ENCODE results near the gene SLC1A4.

Gene SLC1A4

DNA sequence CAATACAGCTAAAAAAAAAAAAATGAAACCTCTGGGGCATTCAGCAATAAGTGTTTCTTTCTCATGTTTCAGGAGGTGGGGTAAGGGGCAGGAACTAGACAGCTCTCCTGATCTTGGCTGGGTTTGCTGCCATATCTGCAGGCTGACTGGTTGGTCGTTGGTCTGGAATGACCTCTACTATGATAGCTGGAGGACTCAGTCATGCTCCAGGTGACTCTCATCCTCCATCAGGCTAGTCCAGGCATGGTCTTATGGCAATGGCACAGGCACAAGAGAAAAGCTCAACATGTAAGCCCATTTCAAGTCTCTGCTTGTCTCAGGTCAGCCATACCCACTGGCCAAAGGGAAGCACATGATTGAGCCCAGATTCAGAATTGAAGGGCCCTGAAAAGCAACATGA is 9.5 kb upstream of the SLC1A4 start:
- Histone ChIP-seq H3K9me3 (no peaks in the 10 kb centered on the region), H3K36me3 (no peaks in the 10 kb centered on the region), H3K4me1 (no peaks in the 10 kb centered on the region), H3K4me3 (ENCODE audit: low read depth, low read length) (no peak overlapping the region), H3K27me3 (no peaks in the 10 kb centered on the region)
- TF ChIP-seq, protein P1, sequence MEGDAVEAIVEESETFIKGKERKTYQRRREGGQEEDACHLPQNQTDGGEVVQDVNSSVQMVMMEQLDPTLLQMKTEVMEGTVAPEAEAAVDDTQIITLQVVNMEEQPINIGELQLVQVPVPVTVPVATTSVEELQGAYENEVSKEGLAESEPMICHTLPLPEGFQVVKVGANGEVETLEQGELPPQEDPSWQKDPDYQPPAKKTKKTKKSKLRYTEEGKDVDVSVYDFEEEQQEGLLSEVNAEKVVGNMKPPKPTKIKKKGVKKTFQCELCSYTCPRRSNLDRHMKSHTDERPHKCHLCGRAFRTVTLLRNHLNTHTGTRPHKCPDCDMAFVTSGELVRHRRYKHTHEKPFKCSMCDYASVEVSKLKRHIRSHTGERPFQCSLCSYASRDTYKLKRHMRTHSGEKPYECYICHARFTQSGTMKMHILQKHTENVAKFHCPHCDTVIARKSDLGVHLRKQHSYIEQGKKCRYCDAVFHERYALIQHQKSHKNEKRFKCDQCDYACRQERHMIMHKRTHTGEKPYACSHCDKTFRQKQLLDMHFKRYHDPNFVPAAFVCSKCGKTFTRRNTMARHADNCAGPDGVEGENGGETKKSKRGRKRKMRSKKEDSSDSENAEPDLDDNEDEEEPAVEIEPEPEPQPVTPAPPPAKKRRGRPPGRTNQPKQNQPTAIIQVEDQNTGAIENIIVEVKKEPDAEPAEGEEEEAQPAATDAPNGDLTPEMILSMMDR (IDR thresholded peaks at IDR 0.05; ENCODE audit: low read depth, low read length), result no peak
- no peak for DNase-seq

DNA sequence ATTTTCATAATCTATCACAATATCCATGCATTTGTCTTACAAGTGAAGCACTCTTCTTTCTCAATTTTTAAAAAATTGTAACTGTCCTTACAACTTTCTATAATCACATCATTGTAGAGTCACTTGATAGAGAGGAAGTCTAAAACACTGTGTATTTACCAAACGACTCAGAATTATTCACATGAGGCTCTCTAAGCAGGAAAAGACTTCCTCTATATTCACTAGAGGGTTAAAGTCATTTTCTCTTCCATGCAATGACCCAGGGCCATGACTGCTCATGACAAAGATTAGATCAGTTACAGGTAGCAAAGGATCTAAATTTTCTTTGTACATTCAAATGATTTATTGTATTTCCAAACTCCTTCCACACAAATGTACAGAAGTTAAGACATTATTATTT is 9.0 kb upstream of the SLC1A4 start:
- TF ChIP-seq, protein P1 (IDR thresholded peaks at IDR 0.05; ENCODE audit: low read depth, low read length), result no peak
- DNase-seq, result no peak
- H3K4me1 ChIP-seq, result no peaks in the 10 kb centered on the region

DNA sequence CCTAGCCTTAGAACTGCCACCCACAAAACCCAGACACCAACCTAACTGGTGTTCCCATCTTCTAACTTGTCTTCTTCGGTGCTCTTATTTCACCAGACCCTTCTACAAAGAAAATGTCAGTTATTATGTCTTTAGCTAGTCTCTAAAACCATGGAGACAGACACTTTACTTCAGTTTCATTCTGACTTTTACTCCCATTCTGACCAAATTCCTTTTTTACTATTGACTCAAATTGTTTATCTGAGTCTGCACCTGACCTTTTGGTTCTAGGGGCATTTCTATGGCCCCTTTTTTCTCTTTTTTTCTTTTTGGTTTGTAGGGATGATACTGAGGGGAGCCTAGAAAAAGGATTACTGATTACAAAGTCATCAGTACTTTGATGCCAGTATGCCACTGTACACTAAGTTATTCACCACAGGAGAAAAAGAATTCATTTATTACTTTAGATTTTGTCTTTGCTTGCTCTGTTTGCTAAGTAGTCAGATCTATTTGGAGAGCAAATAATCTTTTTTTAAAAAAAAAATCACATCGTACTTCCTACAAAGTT is 6.8 kb upstream of the SLC1A4 start:
- DNase-seq, result no peak
- H3K9me3 ChIP-seq, result no peaks in the 10 kb centered on the region
- no peaks in the 10 kb centered on the region for H3K4me1 ChIP-seq
- no peaks in the 10 kb centered on the region for H3K36me3 ChIP-seq
- no peaks in the 10 kb centered on the region for H3K27me3 ChIP-seq
- no peak overlapping the region for H3K4me3 ChIP-seq (ENCODE audit: low read depth, low read length)
- TF ChIP-seq, protein P1 (IDR thresholded peaks at IDR 0.05; ENCODE audit: low read depth, low read length), result no peak

More for the DNA sequence above, 9.0 kb upstream of the SLC1A4 start:
- H3K9me3 ChIP-seq, result no peaks in the 10 kb centered on the region
- no peaks in the 10 kb centered on the region for H3K27me3 ChIP-seq
- H3K4me3 ChIP-seq (ENCODE audit: low read depth, low read length), result no peak overlapping the region
- H3K36me3 ChIP-seq, result no peaks in the 10 kb centered on the region

DNA sequence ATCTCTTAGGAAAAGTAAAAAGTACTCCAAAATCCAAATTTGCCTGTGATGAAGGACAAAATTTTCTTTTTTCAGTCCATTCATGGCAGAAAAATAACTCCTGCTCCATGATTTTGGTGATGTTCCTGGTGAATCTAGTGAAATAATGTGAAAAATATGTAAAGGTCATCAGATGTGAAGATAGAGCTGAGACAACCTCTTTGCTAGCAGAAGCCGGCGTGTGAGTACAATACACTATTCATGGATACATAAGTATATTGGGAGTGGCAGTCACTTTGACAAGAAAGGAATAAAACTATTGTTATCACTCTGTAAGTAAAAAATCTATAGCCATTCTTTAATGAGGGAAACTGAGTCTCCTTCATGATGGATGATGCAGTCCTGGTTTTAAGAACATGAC is 6.3 kb upstream of the SLC1A4 start:
- Histone ChIP-seq H3K36me3 (no peaks in the 10 kb centered on the region), H3K4me3 (ENCODE audit: low read depth, low read length) (no peak overlapping the region), H3K9me3 (no peaks in the 10 kb centered on the region), H3K4me1 (no peaks in the 10 kb centered on the region), H3K27me3 (no peaks in the 10 kb centered on the region)
- no peak for DNase-seq
- TF ChIP-seq, protein P1 (IDR thresholded peaks at IDR 0.05; ENCODE audit: low read depth, low read length), result no peak

DNA sequence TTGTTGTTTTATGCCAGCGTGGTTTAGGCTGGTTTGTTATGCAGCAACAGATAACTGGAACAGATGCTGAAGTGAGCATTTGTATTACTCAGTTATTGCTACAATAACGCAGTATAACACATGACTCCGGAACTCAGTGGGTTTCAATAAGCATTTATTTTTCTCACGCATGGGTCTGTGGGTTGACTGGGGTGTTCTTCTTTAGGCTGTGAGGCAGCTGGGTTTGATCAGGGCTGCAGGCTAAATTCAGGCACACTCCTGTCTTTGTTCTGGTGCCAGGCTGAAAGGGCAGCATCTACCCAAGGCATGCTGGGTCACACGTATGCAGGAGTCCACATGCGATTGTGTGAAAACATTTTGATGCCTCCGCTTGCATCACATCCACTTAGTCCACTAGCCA is 3.8 kb upstream of the SLC1A4 start:
- no peaks in the 10 kb centered on the region for H3K36me3 ChIP-seq
- H3K4me1 ChIP-seq, result no peaks in the 10 kb centered on the region
- no peaks in the 10 kb centered on the region for H3K9me3 ChIP-seq
- H3K27me3 ChIP-seq, result 0 out of 2 replicates have a peak, but pooled peaks cover 3% of the 10 kb centered on the region
- no peak overlapping the region for H3K4me3 ChIP-seq (ENCODE audit: low read depth, low read length)
- no peak for DNase-seq
- TF ChIP-seq, protein P1 (IDR thresholded peaks at IDR 0.05; ENCODE audit: low read depth, low read length), result no peak

DNA sequence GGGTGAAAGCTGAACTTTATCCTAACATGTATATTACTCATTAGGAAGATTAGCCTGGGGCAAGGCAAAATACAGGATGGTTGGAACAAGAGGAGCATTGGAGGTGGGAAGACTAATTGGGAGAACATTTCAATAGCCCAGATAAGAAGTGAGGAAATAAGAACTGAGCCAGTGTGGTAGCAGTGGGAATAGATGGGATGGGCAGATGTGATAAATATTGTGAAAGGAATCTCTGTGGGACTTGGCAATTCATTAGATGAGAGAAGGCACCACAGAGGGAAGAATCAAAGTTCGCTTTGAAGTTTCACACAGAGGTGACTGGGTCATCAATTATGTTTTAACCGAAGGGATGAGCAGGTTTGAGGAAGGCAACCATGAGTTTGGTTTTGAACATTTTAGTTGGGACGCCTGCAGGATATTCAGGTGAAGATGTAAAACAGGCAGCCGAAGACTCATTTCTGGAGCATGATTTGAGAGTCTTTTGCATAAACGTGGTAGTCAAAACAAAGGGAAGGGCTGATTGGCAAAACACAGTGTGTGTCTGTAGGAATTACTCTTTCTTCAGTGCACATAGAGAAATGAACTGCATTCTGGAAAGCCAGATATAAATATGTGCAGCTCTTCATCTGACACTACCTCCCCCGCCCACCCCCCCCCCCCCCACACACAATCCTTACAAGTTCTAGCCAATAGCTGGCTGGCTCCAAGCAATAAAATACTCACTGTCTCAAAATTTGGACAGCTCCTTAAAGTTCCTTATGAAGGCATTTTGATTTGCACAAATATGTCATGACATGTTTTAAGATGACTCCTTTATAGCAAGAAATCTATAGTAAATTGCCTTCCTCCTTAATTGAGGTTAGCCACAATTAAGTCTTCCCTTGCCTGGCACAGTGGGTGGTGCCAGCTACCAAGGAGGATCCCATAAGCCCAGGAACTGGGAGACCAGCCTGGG is 1.9 kb upstream of the SLC1A4 start:
- Histone ChIP-seq H3K4me1 (no peaks in the 10 kb centered on the region), H3K4me3 (ENCODE audit: low read depth, low read length) (no peak overlapping the region), H3K9me3 (no peaks in the 10 kb centered on the region), H3K27me3 (0 out of 2 replicates have a peak, but pooled peaks cover 3% of the 10 kb centered on the region), H3K36me3 (no peaks in the 10 kb centered on the region)
- TF ChIP-seq, protein P1 (IDR thresholded peaks at IDR 0.05; ENCODE audit: low read depth, low read length), result no peak
- no peak for DNase-seq
